HL-60/S4 treated with retinoic acid at 250 ng/mL for 4 days and 3 days (cell line): ENCODE measurements around the gene PDZD2.
"Not testable (repeated sequence)": the region's sequence is repeated elsewhere in the genome, so short reads cannot be mapped to it uniquely, and the experiment has no call there.

Experiments used
- in situ Hi-C: fragments of 300-500 bp; cut with MboI; formaldehyde crosslinking; loops from 2 replicates; pipeline ENCODE4 v1.7.0; 2022; ENCODE audit warnings: low sequenced_read_pairs

Gene PDZD2

DNA sequence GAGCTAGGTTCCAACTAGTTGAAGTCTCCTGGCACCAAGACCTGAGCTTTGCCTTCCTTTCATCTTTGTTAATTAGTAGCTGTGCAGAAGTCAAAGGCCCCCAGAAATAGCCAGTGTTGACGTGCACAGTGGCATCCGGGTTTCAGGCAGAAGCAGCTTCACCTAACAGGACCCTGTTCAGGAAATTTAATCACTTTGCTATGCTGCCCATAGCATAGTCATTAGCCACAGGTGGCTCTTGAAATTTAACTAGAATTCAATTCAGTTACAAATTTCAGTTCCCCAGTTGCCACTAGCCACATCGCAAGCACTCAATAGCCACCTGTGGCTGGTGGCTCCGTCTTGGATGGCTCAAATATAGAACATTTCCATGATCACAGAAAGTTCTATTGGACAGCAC, 356.1 kb downstream of the PDZD2 start:
- in situ Hi-C loops: no loop called here

DNA sequence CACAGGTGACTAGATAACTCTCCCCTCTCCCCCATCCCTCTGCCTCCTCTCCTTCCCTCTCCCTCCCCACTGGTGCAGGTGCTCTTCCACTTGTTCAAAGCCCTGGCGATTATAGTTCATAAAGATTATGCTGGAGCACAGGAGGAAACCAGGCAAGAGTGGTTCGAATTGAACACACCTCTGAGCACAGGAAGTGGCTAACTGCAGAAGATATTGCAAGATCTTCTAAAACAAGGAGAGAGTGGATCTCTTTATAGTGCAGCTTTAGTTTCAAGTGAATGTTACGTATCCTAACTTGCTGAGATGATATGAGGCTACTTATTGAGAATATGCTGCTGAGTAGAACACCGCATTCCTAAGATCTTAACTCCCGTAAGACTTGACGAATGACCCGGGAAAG, 356.8 kb downstream of the PDZD2 start:
- in situ Hi-C loops: no loop called here

DNA sequence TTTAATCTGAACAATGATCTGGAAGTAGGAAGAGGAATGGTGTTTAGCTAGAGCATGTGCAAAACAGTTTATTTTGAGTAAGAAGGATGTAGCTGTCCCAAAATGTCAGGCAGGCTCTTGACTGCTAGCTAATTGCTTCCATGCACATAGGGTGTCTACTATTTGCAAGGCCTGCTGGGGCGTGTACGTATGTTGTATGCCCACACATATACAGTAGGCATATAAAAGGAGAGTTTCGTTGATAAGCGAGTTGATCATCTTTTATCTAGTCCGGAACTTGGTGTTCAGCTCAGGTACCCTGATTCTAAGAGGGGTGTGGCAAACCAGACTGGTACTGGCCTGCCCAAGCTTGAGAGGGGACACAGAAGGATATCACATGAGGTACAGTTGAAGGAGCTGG, 358.0 kb downstream of the PDZD2 start:
- in situ Hi-C loops: no loop called here

DNA sequence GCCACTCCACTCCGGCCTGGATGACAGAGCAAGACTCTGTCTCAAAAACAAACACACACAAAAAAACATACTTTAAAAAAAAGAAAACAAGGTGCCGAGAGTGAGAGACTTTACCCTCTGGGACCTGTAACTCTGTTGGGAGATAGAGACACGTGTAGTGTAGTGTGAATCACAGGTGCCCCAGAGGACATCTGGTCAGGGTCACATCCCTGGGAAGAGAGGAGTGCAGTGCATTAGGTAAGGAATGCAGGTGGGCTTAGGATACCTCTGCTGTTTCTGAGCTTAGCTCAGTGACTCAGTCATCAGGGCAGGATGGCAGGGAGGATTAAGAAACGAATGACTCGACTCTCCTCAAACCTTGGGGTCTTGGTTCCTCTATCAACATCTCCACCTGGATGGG, 360.5 kb downstream of the PDZD2 start:
- in situ Hi-C loops: no loop called here

DNA sequence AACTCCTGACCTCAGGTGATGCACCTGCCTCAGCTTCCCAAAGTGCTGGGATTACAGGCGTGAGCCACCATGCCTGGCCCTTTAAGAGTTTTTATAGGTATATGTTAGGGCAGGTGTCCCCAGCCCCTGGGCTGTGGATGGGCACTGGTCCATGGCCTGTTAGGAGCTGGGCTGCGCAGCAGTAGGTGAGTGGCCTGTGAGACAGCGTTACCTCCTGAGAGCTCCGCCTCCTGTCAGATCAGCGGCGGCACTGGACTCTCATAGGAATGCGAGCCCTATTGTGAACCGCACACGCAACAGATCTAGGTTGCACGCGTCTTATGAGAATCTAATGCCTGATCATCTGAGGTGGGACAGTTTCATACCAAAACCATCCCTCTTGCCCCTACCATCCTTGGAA, 361.8 kb downstream of the PDZD2 start:
- in situ Hi-C loops: no loop called here

DNA sequence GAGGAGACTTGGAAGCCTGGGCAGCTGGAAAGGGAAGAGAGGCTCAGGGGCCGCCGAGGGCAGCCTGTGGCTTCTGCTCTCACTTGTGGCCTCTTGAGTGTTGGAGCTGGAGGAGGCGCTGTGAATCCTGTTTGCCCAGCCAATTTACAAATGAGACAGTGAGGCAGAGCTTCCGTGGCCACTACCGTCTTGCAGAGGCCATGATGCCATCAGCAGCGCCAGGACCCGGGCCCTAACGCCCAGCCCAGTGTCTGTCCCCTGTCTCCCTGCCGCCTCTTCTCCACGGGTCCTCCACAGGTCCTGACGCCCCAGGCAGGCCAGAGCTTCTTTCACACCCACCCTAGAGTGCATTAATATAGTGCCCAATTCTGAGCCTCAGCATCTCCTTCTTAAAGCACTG, 362.4 kb downstream of the PDZD2 start:
- in situ Hi-C loops: no loop called here

DNA sequence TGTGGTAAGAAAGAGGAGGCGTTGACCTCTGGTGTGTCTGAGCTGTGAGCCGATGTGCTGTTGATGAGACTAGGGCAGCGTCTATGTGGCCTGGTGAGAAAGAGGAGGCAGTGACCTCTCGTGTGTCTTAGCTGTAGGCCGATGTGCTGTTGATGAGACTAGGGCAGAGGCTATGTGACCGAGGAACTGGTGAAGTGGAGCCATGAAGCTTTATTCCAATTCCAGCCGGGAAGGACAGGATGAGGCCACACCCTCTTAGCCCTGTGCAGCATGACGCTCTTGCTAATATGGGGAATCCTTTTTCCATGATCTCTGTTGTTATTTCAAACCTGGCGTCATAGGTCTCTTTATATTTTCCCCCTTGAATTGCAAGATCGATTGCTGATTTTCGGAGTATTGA, 362.8 kb downstream of the PDZD2 start:
- in situ Hi-C loops: no loop called here

DNA sequence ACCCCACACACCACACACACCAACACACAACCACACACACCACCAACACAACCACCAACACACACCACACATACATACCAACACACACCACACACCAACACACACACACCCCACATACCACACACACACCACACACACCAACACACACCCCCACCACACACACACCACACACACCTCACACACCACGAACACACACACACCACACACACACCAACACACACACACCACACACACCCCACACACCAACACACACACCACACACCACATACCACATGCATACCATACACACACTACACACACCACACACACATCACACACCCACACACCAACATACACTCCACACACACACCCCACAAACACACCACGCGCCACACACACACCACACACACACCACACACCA, 363.8 kb downstream of the PDZD2 start:
- in situ Hi-C loops: no loop called here

DNA sequence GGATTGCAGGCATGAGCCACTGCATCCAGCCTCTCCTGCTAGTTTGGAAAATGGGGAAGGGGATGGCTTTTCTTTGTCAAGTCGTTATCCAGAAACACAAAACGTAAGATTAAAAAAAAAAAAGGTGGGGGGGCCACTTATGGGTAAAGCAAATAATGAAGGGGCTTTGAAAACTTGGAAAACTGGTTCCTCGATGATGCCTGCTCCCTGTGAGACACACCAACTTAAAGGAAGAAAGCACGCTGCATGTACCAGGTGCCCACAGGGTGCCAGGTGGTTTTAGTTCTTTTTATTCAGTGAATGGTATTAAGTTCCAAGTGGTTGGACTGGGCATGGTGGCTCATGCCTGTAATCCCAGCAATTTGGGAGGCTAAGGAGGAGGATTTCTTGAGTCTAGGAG, 365.1 kb downstream of the PDZD2 start:
- in situ Hi-C loops: no loop called here

DNA sequence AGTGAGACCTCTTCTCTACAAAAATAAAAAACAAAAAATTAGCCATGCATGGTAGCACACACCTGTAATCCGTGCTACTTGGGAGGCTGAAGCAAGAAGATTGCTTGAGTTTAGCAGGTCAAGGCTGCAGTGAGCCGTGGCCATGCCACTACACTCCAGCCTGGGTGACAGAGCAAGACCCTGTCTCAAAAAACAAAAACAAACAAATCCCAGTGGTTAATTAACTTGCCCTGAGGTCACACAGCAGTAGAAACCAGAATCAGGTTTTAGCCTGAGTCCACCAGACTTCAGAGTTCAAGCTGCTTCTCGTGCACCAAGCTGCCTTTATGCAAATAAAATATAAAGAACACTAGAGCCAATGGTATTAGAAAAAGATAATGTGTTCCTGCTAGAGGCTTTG, 365.5 kb downstream of the PDZD2 start:
- in situ Hi-C loops: no loop called here

DNA sequence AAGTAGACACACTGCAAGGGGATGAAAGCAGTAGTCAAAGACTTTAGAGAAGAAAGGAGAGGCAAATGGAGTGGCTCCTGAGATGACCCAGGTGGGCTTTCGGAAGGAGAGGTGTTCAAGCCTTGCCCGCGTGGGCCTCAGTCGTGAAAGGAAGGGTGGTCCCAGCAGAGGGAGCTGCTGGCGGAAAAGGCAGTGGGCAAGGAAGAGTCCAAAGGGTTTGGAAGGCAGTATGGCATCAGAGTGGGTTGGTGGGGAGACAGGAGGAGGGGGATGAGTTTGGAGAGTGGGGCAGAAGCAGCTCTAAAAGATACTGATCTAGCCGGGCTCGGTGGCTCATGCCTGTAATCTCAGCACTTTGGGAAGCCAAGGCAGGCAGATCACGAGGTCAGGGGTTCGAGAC, 369.8 kb downstream of the PDZD2 start:
- in situ Hi-C loops: no loop called here

DNA sequence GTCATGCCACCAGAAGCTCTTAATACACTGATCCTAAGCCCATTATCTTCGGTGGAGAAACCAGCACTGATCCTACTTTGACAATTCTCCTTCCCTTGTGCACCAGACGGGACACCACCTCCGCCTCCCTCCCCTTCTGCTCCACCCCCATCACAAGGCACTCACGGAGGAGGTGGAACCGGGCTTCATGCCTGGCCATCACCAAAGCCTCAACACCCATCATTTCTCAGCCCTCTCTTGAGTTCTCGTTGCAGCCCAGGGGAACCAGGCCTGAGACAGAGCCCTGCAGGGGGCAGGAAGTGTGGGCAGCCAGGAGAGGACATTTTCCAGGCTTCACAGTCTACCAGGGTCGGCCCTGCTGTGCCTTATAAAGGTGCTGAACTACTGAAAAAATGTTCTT, 374.7 kb downstream of the PDZD2 start:
- in situ Hi-C loops: no loop called here

DNA sequence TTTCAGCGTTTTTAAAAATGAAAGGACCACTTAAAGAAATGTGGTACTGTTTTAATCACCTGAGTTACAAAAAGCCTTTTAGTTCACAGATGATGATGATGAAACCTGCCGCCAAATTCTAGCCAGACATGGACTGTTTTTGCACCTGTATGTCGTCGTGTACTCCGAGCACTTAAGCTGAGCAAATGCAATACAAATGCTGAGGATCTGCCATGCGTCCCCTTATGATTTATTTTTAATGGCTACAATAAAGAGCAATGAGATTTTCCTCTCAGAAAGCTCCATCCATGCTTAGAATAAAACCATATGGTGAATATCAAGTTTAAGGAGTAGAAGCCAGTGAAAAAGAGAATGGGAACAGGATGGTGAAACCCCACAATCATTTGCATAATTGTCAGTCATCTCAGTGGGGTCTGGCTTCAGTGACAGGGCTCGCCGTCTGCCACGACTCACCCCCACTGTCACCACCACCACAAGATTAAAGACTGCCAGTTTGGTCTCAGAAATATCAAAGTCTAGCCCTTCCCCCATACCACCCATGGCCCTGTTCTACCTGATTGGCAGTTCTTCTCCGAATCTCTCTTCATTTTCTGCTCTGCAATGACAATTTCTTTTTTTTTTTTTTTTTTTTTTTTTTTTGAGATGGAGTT, 375.3 kb downstream of the PDZD2 start:
- in situ Hi-C loops: no loop called here

DNA sequence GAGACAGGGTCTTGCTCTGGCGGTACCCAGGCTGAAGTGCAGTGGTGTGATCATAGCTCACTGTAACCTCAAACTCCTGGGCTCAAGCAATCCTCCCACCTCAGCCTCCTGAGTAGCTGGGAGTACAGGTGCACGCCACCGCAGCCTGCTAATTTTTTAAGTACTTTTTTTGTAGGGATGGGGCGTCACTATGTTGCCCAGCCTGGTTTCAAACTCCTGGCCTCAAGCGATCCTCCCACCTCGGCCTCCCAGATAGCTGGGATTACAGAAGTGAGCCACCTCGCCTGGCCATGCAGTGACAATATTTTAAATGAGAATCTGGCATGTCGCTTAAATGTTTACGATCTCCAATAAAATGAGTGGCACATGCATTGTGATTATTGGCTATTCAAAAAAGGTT, 376.3 kb downstream of the PDZD2 start:
- in situ Hi-C loops: not testable (repeated sequence)

DNA sequence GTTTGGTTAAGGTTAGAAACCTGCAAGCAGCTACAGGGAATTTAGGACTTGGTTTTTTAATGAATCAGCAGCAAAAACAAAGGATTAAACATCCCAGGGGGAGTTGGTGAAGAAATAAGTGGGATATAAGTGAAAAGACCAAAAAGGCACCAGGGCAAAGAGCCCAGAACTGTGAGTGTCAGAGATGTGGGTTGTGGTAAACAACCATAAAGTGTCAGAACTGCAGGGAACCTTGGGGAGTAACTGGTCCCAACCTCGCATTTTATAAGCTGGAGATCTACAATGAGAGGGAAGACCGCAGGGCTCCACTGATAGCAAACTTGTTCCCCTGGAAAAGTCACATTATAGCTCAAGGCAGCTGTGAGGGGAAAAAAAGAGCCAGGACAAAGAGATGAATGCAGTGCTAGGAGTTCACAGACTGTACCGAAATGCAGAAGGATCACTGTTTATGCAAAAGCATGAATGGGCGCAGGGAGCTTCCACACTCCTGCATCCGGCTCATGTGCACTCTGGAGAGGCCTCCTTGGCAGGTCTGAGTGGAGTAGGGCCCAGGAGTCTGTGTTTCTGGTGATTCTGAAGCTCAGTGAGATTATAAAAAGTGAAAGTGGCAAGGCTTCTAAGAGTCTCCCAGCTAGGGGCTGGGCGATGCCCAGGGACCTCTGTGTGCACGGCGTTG, 378.9 kb downstream of the PDZD2 start:
- in situ Hi-C loops: no loop called here

DNA sequence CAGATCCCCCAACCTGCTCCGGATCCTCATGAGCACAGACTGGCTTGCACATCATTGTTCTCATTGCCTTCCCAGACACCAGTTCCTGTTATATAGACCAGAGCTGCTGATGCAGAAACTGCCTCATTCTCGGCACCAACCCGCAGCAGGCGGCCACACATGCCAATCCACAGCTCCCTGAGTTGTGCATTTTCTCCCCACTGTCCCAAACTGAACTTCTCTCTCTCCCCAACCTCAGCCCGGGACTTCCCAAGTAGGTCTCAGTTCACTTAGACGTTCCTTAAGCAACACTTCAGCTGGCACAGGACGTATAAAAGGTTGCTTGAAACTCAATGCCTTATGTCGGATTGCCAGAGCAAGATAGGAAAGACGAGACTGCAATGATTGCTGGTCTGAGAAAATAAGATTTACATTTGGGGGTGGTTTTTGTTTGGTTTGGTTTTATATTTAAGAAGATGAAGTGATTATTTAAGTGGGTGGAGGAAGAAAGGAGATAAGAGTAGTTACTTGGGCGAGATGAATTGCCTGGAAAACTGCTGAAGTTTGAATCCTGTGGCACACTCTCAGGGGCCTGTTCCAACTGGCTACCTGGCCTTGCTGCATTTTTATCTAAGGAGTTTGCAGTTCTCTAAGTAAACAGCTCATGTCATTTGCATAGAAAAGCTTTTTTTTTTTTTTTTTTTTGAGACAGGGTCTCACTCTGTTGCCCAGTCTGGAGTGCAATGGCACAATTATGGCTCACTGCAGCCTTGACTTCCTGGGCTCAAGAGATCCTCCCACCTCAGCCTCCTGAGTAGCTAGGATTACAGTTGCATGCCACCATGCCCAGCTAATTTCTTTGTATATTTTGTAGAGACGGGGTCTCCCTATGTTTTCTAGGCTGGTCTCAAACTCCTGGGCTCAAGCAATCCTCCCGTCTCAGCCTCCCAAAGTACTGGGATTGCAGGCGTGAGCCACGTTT, 379.8 kb downstream of the PDZD2 start:
- in situ Hi-C loops: no loop called here

DNA sequence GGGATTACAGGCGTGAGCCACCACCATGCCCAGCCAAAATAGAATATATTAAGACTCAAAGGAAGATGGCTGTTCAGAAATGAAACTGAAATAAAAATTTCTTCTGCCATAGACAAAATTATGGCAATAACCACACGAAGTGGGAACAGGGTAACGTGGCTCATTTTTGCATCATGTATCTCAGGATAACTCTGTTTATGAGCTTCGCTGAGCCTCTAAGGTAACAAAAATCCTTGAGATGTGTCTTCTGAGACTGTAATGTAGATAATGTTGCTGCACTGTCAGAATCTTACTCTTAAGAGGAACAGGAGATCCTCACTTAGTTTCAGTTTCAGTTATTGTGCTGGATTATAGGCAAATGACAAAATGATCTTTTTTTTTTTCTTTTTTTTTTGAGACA, 381.3 kb downstream of the PDZD2 start:
- in situ Hi-C loops: no loop called here

DNA sequence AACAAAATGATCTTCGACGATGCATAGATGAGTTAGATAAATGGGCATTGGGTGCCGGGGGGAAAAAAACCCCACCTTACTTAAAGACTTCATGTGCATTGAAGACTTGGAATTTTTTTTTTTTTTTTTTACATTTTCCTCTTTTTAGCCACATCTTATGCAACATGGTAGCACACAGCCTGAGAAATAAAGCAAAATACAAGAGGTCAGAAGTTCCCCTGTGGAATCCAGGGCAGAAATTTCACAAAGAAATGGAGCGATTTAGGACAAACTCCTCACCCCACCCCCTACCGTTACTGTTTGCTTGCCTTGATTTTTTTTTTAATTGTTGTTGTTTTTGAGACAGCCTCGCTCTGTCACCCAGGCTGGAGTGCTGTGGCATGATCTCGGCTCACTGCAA, 382.0 kb downstream of the PDZD2 start:
- in situ Hi-C loops: no loop called here

DNA sequence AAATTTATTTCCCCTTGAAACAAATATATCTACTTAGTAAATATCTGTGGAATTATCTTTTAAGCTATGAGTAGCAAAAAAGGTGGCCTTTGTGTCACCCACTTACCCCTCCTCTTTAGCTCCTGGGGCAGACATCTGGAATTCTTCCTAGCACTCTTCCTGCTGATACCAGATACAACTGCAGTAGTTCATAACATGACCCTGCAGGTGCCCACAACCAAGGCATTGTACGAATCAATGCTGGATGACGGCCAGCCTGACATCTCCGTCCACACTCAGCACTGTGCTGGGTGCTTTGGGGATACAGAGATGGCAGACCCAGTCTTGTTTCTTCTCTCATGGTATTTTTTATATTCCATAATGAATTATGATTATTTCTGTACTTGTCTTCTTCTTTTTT, 382.8 kb downstream of the PDZD2 start:
- in situ Hi-C loops: no loop called here

DNA sequence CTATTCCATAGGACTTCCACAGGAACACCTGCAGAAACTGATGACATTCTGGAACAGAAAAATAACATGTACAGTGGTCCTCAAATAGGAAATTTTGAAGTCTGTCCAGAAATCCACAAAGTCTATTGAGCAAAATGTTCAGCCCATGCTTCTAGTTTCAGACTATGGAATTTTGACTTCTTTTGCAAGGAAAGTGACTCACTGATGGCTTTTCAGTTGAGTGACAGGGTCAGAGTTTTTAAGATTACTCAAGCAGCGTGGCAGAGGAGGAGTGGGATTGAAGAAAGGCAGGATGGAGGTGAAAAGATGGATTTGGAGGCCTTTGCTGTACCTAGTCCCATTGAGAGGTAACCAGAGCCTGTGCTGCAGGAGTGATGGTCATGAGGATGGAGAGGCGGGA, 383.7 kb downstream of the PDZD2 start:
- in situ Hi-C loops: no loop called here

DNA sequence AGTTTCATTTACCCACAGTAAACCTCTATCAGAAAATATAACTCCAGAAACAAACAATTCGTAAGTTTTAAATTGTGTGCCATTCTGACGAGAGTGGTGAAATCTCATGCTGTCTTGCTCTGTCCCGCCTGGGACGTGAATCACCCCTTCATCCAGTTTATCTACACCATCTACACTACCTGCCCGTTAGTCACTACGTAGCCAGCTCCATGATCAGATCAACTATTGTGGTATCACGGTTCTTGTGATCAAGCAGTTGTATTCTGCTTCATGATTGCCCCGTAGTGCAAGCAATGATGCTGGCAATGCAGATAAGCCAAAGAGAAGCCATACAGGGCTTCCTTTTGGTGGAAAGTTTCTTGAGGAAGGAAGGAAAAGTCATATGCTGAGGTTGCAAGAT, 384.9 kb downstream of the PDZD2 start:
- in situ Hi-C loops: no loop called here

DNA sequence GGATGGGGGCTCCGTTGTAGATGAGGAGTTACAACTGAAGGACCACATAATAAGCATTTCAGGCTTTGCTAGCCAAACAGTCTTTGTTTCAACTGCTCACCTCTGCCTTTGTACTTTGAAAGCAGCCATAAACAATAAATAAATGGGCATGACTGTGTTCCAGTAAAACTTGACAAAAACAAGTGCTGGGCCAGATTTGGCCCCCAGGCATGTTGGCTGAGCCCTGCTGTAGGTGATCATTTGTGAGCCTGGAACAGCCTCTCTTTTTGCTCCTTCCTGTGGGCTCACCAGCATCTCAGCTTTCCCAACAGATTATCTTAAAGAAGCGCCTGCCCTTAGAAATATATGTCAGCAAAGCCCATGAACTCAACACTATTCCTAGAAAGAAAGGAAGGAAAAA, 385.8 kb downstream of the PDZD2 start:
- in situ Hi-C loops: no loop called here
